Measurements from ENCODE around the gene SLC9A8.
A peak's percentile ranks its signal among the peaks of the same experiment; 100 is the strongest.

SLC9A8 gene

DNA sequence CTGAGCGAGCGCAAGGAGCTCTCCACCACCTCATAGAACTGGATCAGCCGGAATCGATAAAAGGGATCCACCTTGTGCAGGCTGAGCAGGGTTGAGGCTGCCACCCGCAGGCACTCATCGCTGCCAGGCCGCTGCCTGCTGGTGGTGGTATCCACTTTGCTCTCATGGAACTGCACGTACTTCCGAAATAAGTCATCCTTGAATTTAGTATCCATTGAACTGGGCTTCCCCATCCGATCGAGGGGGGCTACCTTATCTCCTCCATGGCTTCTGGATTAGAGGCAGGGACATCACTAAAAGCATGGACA, 95.6 kb downstream of the SLC9A8 start (continued):
- TF ChIP-seq, protein P1, sequence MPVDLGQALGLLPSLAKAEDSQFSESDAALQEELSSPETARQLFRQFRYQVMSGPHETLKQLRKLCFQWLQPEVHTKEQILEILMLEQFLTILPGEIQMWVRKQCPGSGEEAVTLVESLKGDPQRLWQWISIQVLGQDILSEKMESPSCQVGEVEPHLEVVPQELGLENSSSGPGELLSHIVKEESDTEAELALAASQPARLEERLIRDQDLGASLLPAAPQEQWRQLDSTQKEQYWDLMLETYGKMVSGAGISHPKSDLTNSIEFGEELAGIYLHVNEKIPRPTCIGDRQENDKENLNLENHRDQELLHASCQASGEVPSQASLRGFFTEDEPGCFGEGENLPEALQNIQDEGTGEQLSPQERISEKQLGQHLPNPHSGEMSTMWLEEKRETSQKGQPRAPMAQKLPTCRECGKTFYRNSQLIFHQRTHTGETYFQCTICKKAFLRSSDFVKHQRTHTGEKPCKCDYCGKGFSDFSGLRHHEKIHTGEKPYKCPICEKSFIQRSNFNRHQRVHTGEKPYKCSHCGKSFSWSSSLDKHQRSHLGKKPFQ (tag by site-specific recombination; IDR thresholded peaks at IDR 0.05): no peak
- TF ChIP-seq, protein P2, sequence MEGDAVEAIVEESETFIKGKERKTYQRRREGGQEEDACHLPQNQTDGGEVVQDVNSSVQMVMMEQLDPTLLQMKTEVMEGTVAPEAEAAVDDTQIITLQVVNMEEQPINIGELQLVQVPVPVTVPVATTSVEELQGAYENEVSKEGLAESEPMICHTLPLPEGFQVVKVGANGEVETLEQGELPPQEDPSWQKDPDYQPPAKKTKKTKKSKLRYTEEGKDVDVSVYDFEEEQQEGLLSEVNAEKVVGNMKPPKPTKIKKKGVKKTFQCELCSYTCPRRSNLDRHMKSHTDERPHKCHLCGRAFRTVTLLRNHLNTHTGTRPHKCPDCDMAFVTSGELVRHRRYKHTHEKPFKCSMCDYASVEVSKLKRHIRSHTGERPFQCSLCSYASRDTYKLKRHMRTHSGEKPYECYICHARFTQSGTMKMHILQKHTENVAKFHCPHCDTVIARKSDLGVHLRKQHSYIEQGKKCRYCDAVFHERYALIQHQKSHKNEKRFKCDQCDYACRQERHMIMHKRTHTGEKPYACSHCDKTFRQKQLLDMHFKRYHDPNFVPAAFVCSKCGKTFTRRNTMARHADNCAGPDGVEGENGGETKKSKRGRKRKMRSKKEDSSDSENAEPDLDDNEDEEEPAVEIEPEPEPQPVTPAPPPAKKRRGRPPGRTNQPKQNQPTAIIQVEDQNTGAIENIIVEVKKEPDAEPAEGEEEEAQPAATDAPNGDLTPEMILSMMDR (tag by site-specific recombination; IDR thresholded peaks at IDR 0.05): no peak

DNA sequence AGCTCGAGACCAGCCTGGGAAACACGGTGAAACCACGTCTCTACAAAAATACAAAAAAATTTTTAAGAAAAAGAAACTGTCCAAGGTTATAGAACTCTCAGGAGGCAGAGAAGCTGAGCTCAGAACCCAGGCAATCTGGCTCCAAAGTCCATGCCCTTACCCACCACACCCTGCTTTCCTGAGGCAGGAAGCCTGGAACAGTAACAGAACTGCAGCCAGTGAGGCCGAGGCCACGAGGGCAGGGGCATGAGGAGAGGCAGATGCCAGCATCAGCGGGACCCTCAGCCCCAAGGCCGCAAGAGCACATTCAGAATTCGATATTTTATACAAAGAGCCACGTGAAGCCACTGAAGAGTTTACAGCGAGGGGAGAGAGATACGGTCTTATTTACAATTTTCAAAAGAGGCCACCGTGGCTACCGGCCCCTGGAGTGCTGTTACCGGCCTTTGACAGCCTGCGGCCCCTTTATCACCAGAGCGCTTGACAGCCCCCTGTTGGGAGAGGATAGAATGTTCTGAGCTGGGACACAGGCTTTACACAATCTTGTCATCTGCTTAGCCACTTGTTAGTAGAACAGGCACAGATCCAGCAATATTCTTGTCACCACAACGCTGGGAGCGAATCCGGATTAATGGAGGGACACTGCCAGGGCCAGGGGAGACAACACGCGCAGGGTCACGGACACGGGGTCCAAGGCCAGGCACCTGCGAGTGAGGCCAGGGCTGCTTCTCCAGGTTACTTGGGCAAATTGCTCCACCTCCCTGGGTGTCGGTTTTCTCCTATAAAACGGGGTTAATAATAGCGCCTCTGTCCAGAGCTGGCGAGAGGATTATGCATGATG, 97.1 kb downstream of the SLC9A8 start:
- POLR2A ChIA-PET: no interaction called here
- H3K4me3 ChIP-seq (ENCODE audit: low read depth, low read length): no peak overlapping the region
- H3K4me1 ChIP-seq (ENCODE audit: control insufficient read depth, insufficient read depth, low read length): no peaks in the 10 kb centered on the region
- TF ChIP-seq ZFP41 (tag by site-specific recombination; IDR thresholded peaks at IDR 0.05; ENCODE audit: borderline replicate concordance) (no peak), ZBTB8A (tag by site-specific recombination; IDR thresholded peaks at IDR 0.05) (0 out of 2 replicates have a peak, but pooled peaks have one; percentile 14), ZSCAN30 (tag by site-specific recombination; IDR thresholded peaks at IDR 0.05) (peak; percentile 87), ZNF155 (tag by site-specific recombination; IDR thresholded peaks at IDR 0.05) (no peak), OSR2 (tag by site-specific recombination; IDR thresholded peaks at IDR 0.05) (peak; percentile 93), TCF7L2 (IDR thresholded peaks at IDR 0.05; ENCODE audit: borderline replicate concordance, low read depth, low read length) (peak; percentile 79), ZNF341 (tag by site-specific recombination; IDR thresholded peaks at IDR 0.05; ENCODE audit: low read depth) (peak; percentile 37; the same call in 1 of the 2 replicates), ZNF600 (tag by site-specific recombination; IDR thresholded peaks at IDR 0.05) (peak; percentile 48; the same call in 1 of the 2 replicates), ZNF555 (tag by site-specific recombination; conservative IDR thresholded peaks at IDR 0.05) (no peak), ZNF621 (tag by site-specific recombination; IDR thresholded peaks at IDR 0.05) (no peak), FEZF1 (tag by site-specific recombination; IDR thresholded peaks at IDR 0.05) (peak; percentile 95), ZNF654 (tag by site-specific recombination; IDR thresholded peaks at IDR 0.05; ENCODE audit: low read depth) (0 out of 2 replicates have a peak, but pooled peaks have one; percentile 2), ZBTB17 (tag by site-specific recombination; IDR thresholded peaks at IDR 0.05) (peak; percentile 81), GLIS1 (tag by site-specific recombination; IDR thresholded peaks at IDR 0.05) (peak; percentile 25; the same call in 1 of the 2 replicates), ZXDB (tag by site-specific recombination; IDR thresholded peaks at IDR 0.05) (peak; percentile 37; the same call in 1 of the 2 replicates), EGR2 (tag by site-specific recombination; IDR thresholded peaks at IDR 0.05; ENCODE audit: low read depth) (no peak), ZIC2 (tag by site-specific recombination; IDR thresholded peaks at IDR 0.05) (peak; percentile 96), SCRT1 (tag by site-specific recombination; IDR thresholded peaks at IDR 0.05; ENCODE audit: borderline replicate concordance) (peak; percentile 93), IKZF3 (tag by site-specific recombination; IDR thresholded peaks at IDR 0.05) (no peak), ZNF571 (tag by site-specific recombination; IDR thresholded peaks at IDR 0.05) (no peak), SCRT2 (tag by site-specific recombination; IDR thresholded peaks at IDR 0.05) (peak; percentile 98)
- TF ChIP-seq, protein P2 (tag by site-specific recombination; IDR thresholded peaks at IDR 0.05): peak; percentile 60
- TF ChIP-seq, protein P3, sequence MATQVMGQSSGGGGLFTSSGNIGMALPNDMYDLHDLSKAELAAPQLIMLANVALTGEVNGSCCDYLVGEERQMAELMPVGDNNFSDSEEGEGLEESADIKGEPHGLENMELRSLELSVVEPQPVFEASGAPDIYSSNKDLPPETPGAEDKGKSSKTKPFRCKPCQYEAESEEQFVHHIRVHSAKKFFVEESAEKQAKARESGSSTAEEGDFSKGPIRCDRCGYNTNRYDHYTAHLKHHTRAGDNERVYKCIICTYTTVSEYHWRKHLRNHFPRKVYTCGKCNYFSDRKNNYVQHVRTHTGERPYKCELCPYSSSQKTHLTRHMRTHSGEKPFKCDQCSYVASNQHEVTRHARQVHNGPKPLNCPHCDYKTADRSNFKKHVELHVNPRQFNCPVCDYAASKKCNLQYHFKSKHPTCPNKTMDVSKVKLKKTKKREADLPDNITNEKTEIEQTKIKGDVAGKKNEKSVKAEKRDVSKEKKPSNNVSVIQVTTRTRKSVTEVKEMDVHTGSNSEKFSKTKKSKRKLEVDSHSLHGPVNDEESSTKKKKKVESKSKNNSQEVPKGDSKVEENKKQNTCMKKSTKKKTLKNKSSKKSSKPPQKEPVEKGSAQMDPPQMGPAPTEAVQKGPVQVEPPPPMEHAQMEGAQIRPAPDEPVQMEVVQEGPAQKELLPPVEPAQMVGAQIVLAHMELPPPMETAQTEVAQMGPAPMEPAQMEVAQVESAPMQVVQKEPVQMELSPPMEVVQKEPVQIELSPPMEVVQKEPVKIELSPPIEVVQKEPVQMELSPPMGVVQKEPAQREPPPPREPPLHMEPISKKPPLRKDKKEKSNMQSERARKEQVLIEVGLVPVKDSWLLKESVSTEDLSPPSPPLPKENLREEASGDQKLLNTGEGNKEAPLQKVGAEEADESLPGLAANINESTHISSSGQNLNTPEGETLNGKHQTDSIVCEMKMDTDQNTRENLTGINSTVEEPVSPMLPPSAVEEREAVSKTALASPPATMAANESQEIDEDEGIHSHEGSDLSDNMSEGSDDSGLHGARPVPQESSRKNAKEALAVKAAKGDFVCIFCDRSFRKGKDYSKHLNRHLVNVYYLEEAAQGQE (tag by site-specific recombination; IDR thresholded peaks at IDR 0.05): peak; percentile 24; the same call in 1 of the 2 replicates
- TF ChIP-seq, protein P4, sequence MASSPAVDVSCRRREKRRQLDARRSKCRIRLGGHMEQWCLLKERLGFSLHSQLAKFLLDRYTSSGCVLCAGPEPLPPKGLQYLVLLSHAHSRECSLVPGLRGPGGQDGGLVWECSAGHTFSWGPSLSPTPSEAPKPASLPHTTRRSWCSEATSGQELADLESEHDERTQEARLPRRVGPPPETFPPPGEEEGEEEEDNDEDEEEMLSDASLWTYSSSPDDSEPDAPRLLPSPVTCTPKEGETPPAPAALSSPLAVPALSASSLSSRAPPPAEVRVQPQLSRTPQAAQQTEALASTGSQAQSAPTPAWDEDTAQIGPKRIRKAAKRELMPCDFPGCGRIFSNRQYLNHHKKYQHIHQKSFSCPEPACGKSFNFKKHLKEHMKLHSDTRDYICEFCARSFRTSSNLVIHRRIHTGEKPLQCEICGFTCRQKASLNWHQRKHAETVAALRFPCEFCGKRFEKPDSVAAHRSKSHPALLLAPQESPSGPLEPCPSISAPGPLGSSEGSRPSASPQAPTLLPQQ (tag by site-specific recombination; IDR thresholded peaks at IDR 0.05): 0 out of 2 replicates have a peak, but pooled peaks have one; percentile 21
- CTCF ChIA-PET: interaction anchor here (0.6 to 1.2 kb wide), 2 partner anchors 11 to 202 kb away, joined by 3 to 5 read pairs; no protein-coding TSS in a partner anchor
- no peak overlapping the region for H3K27ac ChIP-seq (ENCODE audit: extremely low read depth, low read depth, low read length)
- H3K9me3 ChIP-seq (ENCODE audit: control insufficient read depth, insufficient read depth, low read depth, low read length): no peaks in the 10 kb centered on the region
- peaks cover 0 to 49% of the 10 kb centered on the region in 2 experiments; a peak in 2 of 3 replicates for H3K36me3 ChIP-seq (ENCODE audit: control insufficient read depth in 2 of 2, insufficient read depth in 1 of 2, low read length in 2 of 2)

Measured in HEK293 (cell line).